ENCODE measurements around the gene NMS.

DNA sequence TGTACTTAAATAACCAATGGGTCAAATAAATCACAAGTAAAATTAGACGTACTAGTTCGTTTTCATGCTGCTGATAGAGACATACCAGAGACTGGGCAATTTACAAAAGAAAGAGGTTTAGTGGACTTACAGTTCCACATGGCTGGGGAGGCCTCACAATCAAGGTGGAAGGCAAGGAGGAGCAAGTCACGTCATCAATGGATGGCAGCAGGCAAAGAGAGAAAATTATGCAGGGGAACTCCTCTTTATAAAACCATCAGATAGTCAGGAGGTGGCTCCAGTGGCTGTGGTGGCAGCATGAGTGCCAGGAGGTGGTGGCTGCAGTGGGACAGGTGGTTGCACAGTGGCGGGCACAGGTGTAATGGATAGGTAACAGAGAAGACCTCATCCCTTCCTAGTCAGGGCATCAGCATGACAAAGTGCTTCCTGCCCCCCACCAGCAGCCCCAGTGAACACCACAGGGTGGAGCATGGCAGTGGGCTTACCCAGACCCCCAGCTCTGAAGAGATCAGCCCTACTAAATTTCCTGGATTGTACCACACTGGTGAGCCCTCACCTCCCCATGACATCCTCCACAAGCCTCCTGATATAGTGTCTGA, 45.9 kb upstream of the NMS start:
- TF ChIP-seq, protein P1, sequence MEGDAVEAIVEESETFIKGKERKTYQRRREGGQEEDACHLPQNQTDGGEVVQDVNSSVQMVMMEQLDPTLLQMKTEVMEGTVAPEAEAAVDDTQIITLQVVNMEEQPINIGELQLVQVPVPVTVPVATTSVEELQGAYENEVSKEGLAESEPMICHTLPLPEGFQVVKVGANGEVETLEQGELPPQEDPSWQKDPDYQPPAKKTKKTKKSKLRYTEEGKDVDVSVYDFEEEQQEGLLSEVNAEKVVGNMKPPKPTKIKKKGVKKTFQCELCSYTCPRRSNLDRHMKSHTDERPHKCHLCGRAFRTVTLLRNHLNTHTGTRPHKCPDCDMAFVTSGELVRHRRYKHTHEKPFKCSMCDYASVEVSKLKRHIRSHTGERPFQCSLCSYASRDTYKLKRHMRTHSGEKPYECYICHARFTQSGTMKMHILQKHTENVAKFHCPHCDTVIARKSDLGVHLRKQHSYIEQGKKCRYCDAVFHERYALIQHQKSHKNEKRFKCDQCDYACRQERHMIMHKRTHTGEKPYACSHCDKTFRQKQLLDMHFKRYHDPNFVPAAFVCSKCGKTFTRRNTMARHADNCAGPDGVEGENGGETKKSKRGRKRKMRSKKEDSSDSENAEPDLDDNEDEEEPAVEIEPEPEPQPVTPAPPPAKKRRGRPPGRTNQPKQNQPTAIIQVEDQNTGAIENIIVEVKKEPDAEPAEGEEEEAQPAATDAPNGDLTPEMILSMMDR (conservative IDR thresholded peaks at IDR 0.05; ENCODE audit: low read length), result no peak
- TF ChIP-seq EZH2phosphoT487 (IDR thresholded peaks at IDR 0.05; ENCODE audit: borderline replicate concordance, low read depth, low read length), result no peak
